ENCODE measurements around the gene CALB2. TPM values are rescaled to one million over a fixed set of nuclear protein-coding genes. Genes with fewer than 3 reads are reported as not detected.

CALB2 gene
- total RNA-seq, 1 donor from 2014 or later, result not detected

DNA sequence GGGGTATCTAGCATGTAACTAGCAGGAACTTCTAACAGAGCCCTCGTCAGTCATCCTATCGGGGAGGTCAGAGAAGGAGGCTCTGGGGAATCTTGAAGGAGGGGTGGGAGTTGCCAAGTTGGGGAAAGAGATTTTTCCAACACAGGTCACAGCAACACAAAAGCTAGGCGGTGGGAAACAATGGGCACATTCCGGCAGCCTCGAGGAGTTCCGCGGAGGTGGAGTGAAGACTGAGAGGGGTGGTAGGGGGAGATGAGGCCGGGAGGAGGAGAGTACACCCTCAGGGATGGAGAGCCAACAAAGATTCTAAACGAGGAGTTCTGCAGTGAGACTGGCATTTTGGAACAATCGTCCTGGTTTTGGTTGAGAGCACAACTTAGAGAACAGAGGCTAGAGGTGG, 13.5 kb upstream of the CALB2 start:
- no peak for TF ChIP-seq CTCF (IDR thresholded peaks at IDR 0.05)
- ATAC-seq (ENCODE audit: low read depth) (no peak), DNase-seq (no peak)
- Mint-ChIP-seq H3K27ac (no peak overlapping the region), H3K27me3 (peaks cover 16% of the 10 kb centered on the region), H3K9me3 (no peaks in the 10 kb centered on the region), H3K36me3 (ENCODE audit: low read depth) (no peaks in the 10 kb centered on the region), H3K4me3 (no peak overlapping the region), H3K4me1 (no peaks in the 10 kb centered on the region)
- intact Hi-C loops (cut with micrococcal nuclease), result no loop called here
- ChIA-PET POLR2A (no interaction called here), CTCF (no interaction called here)

DNA sequence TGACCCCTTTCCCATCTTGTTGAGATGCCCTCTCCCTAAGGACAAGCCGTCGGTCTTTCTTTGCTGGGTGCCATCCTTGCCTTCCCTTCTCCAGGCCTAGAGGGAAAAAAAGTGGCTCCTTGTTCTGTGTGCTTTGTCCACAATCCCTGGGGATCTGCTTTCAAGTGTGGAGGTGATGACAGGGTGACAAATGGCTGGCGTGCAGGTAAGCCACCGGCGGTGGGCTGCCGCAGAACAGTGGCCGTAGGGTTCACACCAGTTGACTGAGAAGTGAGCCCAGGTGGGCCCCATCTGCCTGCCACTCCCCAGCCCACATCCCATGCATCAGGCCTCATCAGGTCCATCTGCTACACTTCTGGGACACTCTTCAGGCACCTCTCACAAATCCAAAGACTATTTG, 11.4 kb upstream of the CALB2 start:
- DNase-seq (no peak), ATAC-seq (ENCODE audit: low read depth) (no peak)
- Mint-ChIP-seq H3K4me1 (no peaks in the 10 kb centered on the region), H3K27me3 (peaks cover 14% of the 10 kb centered on the region), H3K9me3 (no peaks in the 10 kb centered on the region), H3K27ac (no peak overlapping the region), H3K36me3 (ENCODE audit: low read depth) (no peaks in the 10 kb centered on the region), H3K4me3 (no peak overlapping the region)
- intact Hi-C loops (cut with micrococcal nuclease), result no loop called here
- ChIA-PET CTCF (no interaction called here), POLR2A (no interaction called here)
- TF ChIP-seq CTCF (IDR thresholded peaks at IDR 0.05), result no peak

DNA sequence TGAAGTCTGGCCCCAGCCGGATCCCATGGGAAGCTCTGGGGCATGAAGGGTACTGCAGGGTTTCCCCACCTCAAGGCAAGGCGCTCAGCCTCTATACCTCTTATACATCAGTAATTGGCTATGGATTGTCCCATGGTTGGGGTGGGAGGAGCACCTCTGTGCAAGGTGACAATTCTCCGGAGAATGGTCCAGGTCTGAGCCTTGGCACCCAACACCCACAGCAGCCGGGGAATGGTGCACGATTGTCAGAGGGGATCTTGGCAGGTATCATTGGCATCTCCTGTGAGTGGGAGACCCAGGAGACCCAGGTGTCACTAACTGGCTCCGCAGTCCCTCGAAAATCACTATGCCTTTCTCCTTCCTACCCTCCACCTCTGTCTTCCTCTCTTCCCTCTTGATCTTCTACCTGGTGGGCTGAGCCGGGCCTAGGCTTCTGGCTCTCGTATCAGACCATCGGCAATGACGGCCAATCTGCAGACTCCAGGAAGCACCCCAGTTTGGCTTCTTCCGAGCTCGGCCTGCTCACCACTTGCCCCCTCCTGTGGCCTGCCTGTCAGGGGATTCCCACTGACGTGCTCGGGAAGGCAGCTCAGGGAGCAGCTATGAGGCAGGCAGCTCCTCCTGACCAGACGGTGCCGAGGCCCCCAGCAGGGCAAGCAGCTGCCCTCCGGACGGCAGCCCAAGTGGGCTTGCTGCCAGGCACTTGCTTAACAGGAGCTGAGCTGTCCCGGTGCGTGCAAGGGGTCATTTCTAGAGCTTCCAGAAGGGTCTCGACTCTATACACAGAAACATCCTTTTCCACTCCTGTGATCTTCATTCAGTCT, 10.0 kb upstream of the CALB2 start:
- intact Hi-C loops (cut with micrococcal nuclease), result no loop called here
- POLR2A ChIA-PET, result no interaction called here
- no peak for ATAC-seq (ENCODE audit: low read depth)
- Mint-ChIP-seq H3K27ac (no peak overlapping the region), H3K4me1 (no peaks in the 10 kb centered on the region), H3K9me3 (no peaks in the 10 kb centered on the region), H3K36me3 (ENCODE audit: low read depth) (no peaks in the 10 kb centered on the region), H3K4me3 (no peak overlapping the region), H3K27me3 (peaks cover 10% of the 10 kb centered on the region)
- no peak for DNase-seq
- CTCF ChIA-PET, result no interaction called here
- no peak for TF ChIP-seq CTCF (IDR thresholded peaks at IDR 0.05)

DNA sequence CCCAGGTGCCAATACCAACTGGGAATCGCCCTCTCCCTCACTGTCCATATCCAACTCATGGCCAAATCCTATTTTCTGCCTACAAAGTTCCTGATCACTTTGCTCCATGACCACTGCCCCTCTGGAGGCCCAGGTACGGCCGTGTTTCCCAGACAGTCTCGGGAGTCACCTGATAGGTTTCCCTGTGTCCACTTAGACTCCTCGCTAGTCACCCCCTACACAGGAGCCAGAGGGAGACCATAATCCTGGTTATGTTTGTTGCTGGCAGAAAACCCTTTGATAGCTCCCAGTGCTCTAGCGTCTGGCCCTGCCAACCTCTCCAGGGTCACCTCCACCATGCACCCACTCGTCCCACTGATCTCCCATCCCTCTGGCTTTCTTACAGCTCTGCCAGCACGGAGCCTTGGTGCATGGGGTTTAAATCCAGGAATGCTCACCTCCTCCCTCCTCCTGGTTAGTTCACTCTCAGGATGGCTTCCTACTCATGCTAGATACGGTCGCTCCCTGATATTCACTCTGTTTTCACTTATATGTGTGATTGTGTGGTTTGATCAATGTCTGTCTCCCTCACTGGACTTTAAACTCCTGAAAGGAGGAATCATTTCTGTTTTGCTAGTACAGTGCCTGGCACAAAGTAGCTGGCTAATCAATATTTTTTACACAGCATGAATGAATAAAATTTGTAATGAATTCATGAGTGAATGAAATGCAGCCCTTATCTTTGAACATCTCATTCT, 7.5 kb upstream of the CALB2 start:
- no peak for ATAC-seq (ENCODE audit: low read depth)
- TF ChIP-seq CTCF (IDR thresholded peaks at IDR 0.05), result no peak
- peaks cover 4% of the 10 kb centered on the region for H3K27me3 Mint-ChIP-seq
- ChIA-PET POLR2A (no interaction called here), CTCF (no interaction called here)
- no peak for DNase-seq
- H3K4me3 Mint-ChIP-seq, result no peak overlapping the region
- intact Hi-C loops (cut with micrococcal nuclease), result no loop called here
- no peaks in the 10 kb centered on the region for H3K36me3 Mint-ChIP-seq (ENCODE audit: low read depth)
- no peaks in the 10 kb centered on the region for H3K9me3 Mint-ChIP-seq
- no peaks in the 10 kb centered on the region for H3K4me1 Mint-ChIP-seq
- no peak overlapping the region for H3K27ac Mint-ChIP-seq

DNA sequence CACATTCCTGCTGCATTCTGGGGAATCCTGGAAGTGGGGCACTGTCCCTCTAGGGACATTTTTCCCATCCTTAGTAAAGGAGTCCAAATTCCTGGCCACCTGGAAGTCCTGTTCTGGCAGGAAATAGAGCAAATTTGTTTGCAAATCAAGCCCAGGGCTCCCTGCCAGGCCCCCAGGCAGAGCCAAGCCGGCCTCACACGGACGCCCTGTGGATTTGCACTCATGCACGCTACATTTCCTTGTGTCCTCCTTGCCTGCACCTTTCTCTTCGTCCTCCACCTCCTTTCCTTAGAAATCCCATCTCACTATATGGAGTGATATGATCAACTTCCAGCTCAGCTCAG, 7.0 kb upstream of the CALB2 start:
- ATAC-seq (ENCODE audit: low read depth), result no peak
- no peaks in the 10 kb centered on the region for H3K4me1 Mint-ChIP-seq
- H3K9me3 Mint-ChIP-seq, result no peaks in the 10 kb centered on the region
- ChIA-PET POLR2A (no interaction called here), CTCF (no interaction called here)
- intact Hi-C loops (cut with micrococcal nuclease), result no loop called here
- no peaks in the 10 kb centered on the region for H3K36me3 Mint-ChIP-seq (ENCODE audit: low read depth)
- no peak for DNase-seq
- H3K27ac Mint-ChIP-seq, result no peak overlapping the region
- H3K27me3 Mint-ChIP-seq, result peaks cover 4% of the 10 kb centered on the region
- H3K4me3 Mint-ChIP-seq, result no peak overlapping the region
- TF ChIP-seq CTCF (IDR thresholded peaks at IDR 0.05), result no peak

All from activated B cell treated with CpG ODN at 0.5 μM for 24 hours (primary cell).